Aorta (tissue), 5 donors: ENCODE data around the gene HPSE2. TPM values are rescaled to one million over a fixed set of nuclear protein-coding genes. Genes with fewer than 3 reads are reported as not detected.
"Not testable (repeated sequence)": the region's sequence is repeated elsewhere in the genome, so short reads cannot be mapped to it uniquely, and the experiment has no call there.

Source experiments
- ATAC-seq: fragments of 200-7000 bp; cut with Tn5 transposase; one replicate; pipeline ENCODE4 v1.9.1; 2022; ENCODE audit warnings: moderate library complexity; ENCODE audit not compliant: low FRiP score
- DNase-seq, 2 donors: peaks; one replicate each; pipeline ENCODE4 v3.0.0-alpha.2; 2020
- H3K27ac ChIP-seq, 2 donors: one replicate each; pipeline ENCODE4 v1.5.1; 2013; ENCODE audit warnings: low read length in 2 of 2, mild to moderate bottlenecking in 2 of 2, moderate library complexity in 2 of 2, control low read depth in 1 of 2, inconsistent platforms in 1 of 2, low read depth in 1 of 2
- H3K27me3 ChIP-seq, 2 donors: one replicate each; pipeline ENCODE4 v1.6.1; 2013; ENCODE audit warnings: control low read depth in 1 of 2, low read length in 1 of 2, mild to moderate bottlenecking in 1 of 2, moderate library complexity in 1 of 2; ENCODE audit not compliant: insufficient read depth in 2 of 2, control insufficient read depth in 1 of 2
- H3K36me3 ChIP-seq, 2 donors: one replicate each; pipeline ENCODE4 v1.6.1; 2013; ENCODE audit warnings: control low read depth in 1 of 2, low read length in 1 of 2, mild to moderate bottlenecking in 1 of 2; ENCODE audit not compliant: insufficient read depth in 2 of 2, control insufficient read depth in 1 of 2
- H3K4me1 ChIP-seq, 2 donors: one replicate each; pipeline ENCODE4 v1.6.1; 2013; ENCODE audit warnings: low read length in 2 of 2, control low read depth in 1 of 2, mild to moderate bottlenecking in 1 of 2, moderate library complexity in 1 of 2; ENCODE audit not compliant: insufficient read depth in 2 of 2, control insufficient read depth in 1 of 2
- H3K4me3 ChIP-seq, 2 donors: one replicate each; pipeline ENCODE4 v1.5.1; 2013; ENCODE audit warnings: low read length in 2 of 2, control low read depth in 1 of 2, mild to moderate bottlenecking in 1 of 2
- H3K9me3 ChIP-seq: one replicate; pipeline ENCODE4 v1.6.1; 2013; ENCODE audit warnings: mild to moderate bottlenecking, low read length; ENCODE audit not compliant: control insufficient read depth
- WGBS, 2 donors: extraction: QIAGEN DNeasy Blood & Tissue Kit; methylation state at CpG; one replicate each; pipeline ENCODE4 v1.1.7; 2013; 5-methylcytosine and 5-hydroxymethylcytosine counted together
- intact Hi-C, 2 donors: fragments of 100-400 bp; cut with DNase I; formaldehyde crosslinking; loops; one replicate each; pipeline versions ENCODE4 v1.14.2 to v1.15.0; 2022
- polyA plus RNA-seq, 2 donors: library from polyadenylated mRNA; stranded (reverse); fragments of 200-250 nt; gene quantifications; one replicate each; pipeline ENCODE4 v1.2.3, GENCODE V29; 2013
- total RNA-seq, 2 donors: library from RNA; stranded (reverse); fragmentation: NEBNext Ultra II Directional; extraction: Animal tissue kit (Norgen Biotek cat#: 25700); gene quantifications; one replicate each; pipeline ENCODE4 v1.2.1, GENCODE V29; 2021
- donor health status: healthy with polysubstance abuse.
- donor health status: Bipolar disorder and iron deficiency.
- donor health status: DM: no; HTN: no; CAD: no.
- donor health status: DM: no; HTN: no; CAD: no.
- donor health status: DM: yes; HTN: yes; CAD: no.

Gene HPSE2
- total and polyA plus RNA-seq, 4 donors = 1.2 to 22.0 (median 4.8) TPM

DNA sequence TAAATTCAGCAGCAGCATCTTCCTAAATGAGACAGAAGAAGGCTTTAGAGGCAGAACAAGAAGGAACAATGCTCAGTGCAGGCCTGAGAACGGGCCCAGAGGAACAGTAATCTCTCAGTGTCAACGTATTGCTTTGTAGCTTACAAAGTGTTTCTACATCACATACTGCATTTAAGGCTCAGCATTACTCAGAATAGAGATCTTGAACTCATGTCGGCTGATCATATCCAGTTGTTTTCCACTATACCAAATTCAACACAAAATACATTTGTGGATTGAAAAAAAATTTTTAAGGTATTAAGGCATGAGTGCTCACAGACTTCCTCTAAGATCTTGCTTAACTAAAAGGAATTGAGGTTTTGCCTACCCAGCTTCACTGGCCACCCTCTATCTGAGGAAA is 325.1 kb downstream of the HPSE2 start:
- H3K4me3 ChIP-seq = no peak overlapping the region
- H3K27ac ChIP-seq = no peak overlapping the region
- no peaks in the 10 kb centered on the region for H3K9me3 ChIP-seq
- peaks cover 0 to 1% of the 10 kb centered on the region in 2 donors for H3K4me1 ChIP-seq
- no peaks in the 10 kb centered on the region for H3K27me3 ChIP-seq
- intact Hi-C loops = no loop called here
- ATAC-seq (no peak), DNase-seq (no peak)
- 85 to 87% methylated on average over 3 of the region's 3 CpGs for WGBS, 2 donors
- no peaks in the 10 kb centered on the region for H3K36me3 ChIP-seq

GRCh38 chr10:98910048-98910447 is 325.6 kb downstream of the HPSE2 start:
- ATAC-seq (no peak), DNase-seq (no peak)
- H3K9me3 ChIP-seq = no peaks in the 10 kb centered on the region
- H3K4me3 ChIP-seq = no peak overlapping the region
- no peak overlapping the region for H3K27ac ChIP-seq
- peaks cover 0 to 1% of the 10 kb centered on the region in 2 donors for H3K4me1 ChIP-seq
- intact Hi-C loops = no loop called here
- H3K36me3 ChIP-seq = no peaks in the 10 kb centered on the region
- H3K27me3 ChIP-seq = no peaks in the 10 kb centered on the region

DNA sequence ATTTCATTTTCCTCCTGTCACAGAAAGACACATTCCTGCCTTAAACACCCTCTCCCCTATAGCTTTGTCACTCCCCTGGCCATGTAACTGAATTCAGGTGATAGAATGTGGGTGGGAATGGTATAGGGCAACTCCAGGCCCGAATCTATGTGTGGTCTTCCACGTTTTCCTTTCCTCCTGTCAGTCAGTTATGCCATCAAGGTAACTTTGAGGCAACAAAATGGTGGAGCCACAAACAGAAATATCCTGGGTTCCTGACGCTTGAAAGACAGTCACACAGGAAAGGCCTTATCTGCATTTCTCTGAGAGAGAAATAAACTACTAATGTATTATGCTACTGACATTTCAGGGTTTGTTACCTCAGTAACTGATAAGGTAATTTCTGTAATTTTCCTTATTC is 326.8 kb downstream of the HPSE2 start:
- no peaks in the 10 kb centered on the region for H3K9me3 ChIP-seq
- DNase-seq (no peak), ATAC-seq (no peak)
- no peaks in the 10 kb centered on the region for H3K36me3 ChIP-seq
- WGBS, 2 donors = 87 to 89% methylated on average over 3 of the region's 3 CpGs
- H3K27ac ChIP-seq = no peak overlapping the region
- H3K27me3 ChIP-seq = no peaks in the 10 kb centered on the region
- no peak overlapping the region for H3K4me3 ChIP-seq
- peaks cover 0 to 1% of the 10 kb centered on the region in 2 donors for H3K4me1 ChIP-seq
- intact Hi-C loops = no loop called here

DNA sequence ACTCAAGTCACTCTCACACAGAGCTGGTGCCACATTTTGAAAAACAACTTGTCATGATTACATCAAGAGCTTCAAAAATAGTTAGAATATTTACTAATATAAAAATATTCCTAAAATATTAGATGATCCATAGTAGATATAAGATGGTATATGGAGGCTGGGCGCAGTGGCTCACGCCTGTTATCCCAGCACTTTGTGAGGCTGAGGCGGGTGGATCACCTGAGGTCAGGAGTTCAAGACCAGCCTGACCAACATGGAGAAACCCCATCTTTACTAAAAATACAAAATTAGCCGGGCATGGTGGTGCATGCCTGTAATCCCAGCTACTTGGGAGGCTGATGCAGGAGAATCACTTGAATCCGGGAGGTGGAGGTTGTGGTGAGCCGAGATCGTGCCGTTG is 327.4 kb downstream of the HPSE2 start:
- DNase-seq, H3K9me3 ChIP-seq, H3K4me1 ChIP-seq, H3K4me3 ChIP-seq, ATAC-seq, intact Hi-C loops, H3K27ac ChIP-seq, H3K27me3 ChIP-seq, H3K36me3 ChIP-seq: not testable (repeated sequence)
- WGBS, 2 donors = 92 to 98% methylated on average over 8 of the region's 8 CpGs

GRCh38 chr10:98901441-98902110 is 334.1 kb downstream of the HPSE2 start:
- H3K27ac ChIP-seq = no peak overlapping the region

DNA sequence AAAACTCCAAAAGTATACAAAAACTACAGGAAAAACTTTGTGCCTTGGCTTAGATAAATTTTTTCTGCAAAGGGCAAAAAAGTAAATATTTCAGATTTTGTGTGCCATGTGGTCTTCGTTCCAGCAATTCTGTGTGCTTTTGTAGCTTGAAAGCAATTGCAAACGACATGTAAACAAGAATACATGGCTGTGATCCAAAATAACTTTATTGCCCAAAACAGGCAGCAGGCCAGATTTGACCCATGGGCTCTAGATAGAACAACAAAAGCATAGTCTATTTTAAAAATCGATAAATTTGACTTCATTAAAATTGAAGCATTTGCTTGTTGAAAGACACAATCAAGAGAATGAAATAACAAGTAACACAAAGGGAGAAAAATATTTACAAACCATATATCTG is 336.6 kb downstream of the HPSE2 start:
- Histone ChIP-seq H3K9me3 (no peaks in the 10 kb centered on the region), H3K4me1 (no peaks in the 10 kb centered on the region), H3K27me3 (no peaks in the 10 kb centered on the region), H3K27ac (no peak overlapping the region), H3K4me3 (no peak overlapping the region), H3K36me3 (no peaks in the 10 kb centered on the region)
- 37 to 44% methylated on average over 3 of the region's 3 CpGs for WGBS, 2 donors
- intact Hi-C loops = no loop called here
- DNase-seq (no peak), ATAC-seq (no peak)

More at GRCh38 chr10:98901441-98902110, 334.1 kb downstream of the HPSE2 start:
- intact Hi-C loops = no loop called here
- Histone ChIP-seq H3K4me3 (no peak overlapping the region), H3K27me3 (no peaks in the 10 kb centered on the region), H3K9me3 (no peaks in the 10 kb centered on the region), H3K4me1 (no peaks in the 10 kb centered on the region), H3K36me3 (no peaks in the 10 kb centered on the region)
- DNase-seq (no peak), ATAC-seq (no peak)
- WGBS, 2 donors = 70 to 72% methylated on average over 4 of the region's 4 CpGs

- Histone ChIP-seq H3K4me1 (no peaks in the 10 kb centered on the region), H3K27me3 (no peaks in the 10 kb centered on the region), H3K27ac (no peak overlapping the region), H3K36me3 (no peaks in the 10 kb centered on the region), H3K4me3 (no peak overlapping the region), H3K9me3 (no peaks in the 10 kb centered on the region)
- intact Hi-C loops = no loop called here
- ATAC-seq (no peak), DNase-seq (no peak)
- 91% methylated on average over 1 of the region's 1 CpG for WGBS, 2 donors
Observed at GRCh38 chr10:98892523-98892922, 343.1 kb downstream of the HPSE2 start.

GRCh38 chr10:98886686-98887085 is 349.0 kb downstream of the HPSE2 start:
- Histone ChIP-seq H3K9me3 (no peaks in the 10 kb centered on the region), H3K4me3 (no peak overlapping the region), H3K4me1 (no peaks in the 10 kb centered on the region), H3K27ac (no peak overlapping the region), H3K27me3 (no peaks in the 10 kb centered on the region), H3K36me3 (no peaks in the 10 kb centered on the region)
- WGBS, 2 donors = 85 to 96% methylated on average over 1 of the region's 1 CpG
- ATAC-seq (no peak), DNase-seq (no peak)
- intact Hi-C loops = no loop called here

DNA sequence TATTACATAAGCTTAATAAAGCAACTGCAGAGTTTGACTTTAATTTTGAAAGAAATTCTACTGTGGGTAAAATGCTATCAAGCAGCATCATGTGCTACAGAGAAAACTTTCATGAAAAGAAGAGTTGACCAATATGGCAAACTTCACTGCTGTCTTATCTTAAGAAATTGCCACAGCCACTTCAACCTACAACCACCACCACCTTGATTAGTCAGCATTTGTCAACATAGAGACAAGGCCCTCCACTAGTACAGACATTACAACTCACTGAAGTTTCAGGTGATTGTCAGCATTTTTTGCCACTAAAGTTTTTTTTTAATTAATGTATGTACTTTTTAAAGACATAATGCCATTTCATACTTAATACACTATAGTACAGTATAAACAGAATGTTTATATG is 350.3 kb downstream of the HPSE2 start:
- Histone ChIP-seq H3K4me3 (no peak overlapping the region), H3K9me3 (no peaks in the 10 kb centered on the region), H3K36me3 (no peaks in the 10 kb centered on the region), H3K4me1 (peaks cover 0 to 4% of the 10 kb centered on the region in 2 donors), H3K27me3 (no peaks in the 10 kb centered on the region), H3K27ac (no peak overlapping the region)
- intact Hi-C loops = no loop called here
- DNase-seq = no peak
- ATAC-seq = no peak
